Measurements from ENCODE around the gene ITGB1. TPM values are rescaled to one million over a fixed set of nuclear protein-coding genes. Genes with fewer than 3 reads are reported as not detected.
"Not testable (repeated sequence)": the region's sequence is repeated elsewhere in the genome, so short reads cannot be mapped to it uniquely, and the experiment has no call there.

Gene ITGB1
- total RNA-seq, 4 donors from 2014 or later = 998 to 2,832 (median 1,462) TPM

DNA sequence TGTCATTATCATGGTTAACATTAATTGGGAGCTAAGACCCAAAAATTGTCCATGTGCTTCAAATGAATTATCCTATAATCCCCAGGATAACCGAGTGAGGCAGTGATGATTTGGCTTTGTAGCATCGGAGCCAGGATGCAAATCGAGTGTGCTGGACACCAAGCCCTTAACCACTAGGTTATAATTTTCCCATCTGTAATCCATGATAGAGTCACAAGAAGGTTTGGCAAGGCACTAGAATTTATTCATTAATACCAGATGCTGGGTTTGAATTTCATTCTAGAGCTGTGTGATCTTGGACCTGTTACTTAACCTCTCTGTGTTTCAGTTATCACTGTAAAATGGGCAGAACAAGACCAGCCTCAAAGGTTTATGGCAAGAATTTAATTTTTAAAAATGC is 21.0 kb upstream of the ITGB1 start:
- Histone ChIP-seq H3K4me1 (peaks cover 0 to 27% (median 0%) of the 10 kb centered on the region in 3 donors), H3K27me3 (no peaks in the 10 kb centered on the region), H3K36me3 (no peaks in the 10 kb centered on the region), H3K4me3 (no peak overlapping the region), H3K27ac (no peak overlapping the region), H3K9me3 (no peaks in the 10 kb centered on the region)
- ATAC-seq = no peak
- 77 to 100% methylated on average over 2 to 3 of the region's 3 CpGs for WGBS, 2 donors (ENCODE audit: low coverage in 1 of 2)
- TF ChIP-seq CTCF (IDR thresholded peaks at IDR 0.05) = no peak
- no peak for TF ChIP-seq POLR2A (IDR thresholded peaks at IDR 0.05)
- no peak for TF ChIP-seq POLR2AphosphoS5 (IDR thresholded peaks at IDR 0.05)
- no peak for TF ChIP-seq EP300 (IDR thresholded peaks at IDR 0.05)

- H3K4me3 ChIP-seq, H3K36me3 ChIP-seq, H3K27me3 ChIP-seq, ATAC-seq, H3K9me3 ChIP-seq, H3K27ac ChIP-seq: not testable (repeated sequence)
- H3K4me1 ChIP-seq = peaks cover 0 to 26% (median 0%) of the 10 kb centered on the region in 3 donors
- WGBS, 2 donors (ENCODE audit: low coverage in 1 of 2) = 91 to 95% methylated on average over 4 of the region's 4 CpGs
Measured at GRCh38 chr10:32977846-32978809, 20.1 kb upstream of the ITGB1 start.

DNA sequence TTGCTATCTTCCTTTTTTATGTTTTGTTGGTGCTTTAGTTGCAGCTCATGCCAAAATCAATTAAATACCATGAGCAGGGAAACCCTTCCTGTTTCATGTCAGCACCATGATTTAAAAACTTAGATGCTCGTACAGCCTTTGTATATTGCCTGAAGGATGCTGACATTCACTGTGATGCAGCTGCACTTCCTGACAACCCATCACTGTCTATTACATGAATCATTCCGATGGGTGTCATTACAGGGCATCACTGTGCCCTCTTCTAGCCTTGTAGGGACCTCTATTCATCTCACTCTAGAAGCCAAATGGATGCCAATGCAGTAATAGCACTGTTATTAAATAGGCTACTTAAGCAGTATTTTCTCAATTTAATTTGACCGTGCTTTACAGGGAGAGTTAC is 18.3 kb upstream of the ITGB1 start:
- TF ChIP-seq EP300 (IDR thresholded peaks at IDR 0.05) (no peak), POLR2AphosphoS5 (IDR thresholded peaks at IDR 0.05) (no peak), POLR2A (IDR thresholded peaks at IDR 0.05) (no peak), CTCF (IDR thresholded peaks at IDR 0.05) (no peak)
- H3K9me3 ChIP-seq = no peaks in the 10 kb centered on the region
- ATAC-seq = no peak
- peaks cover 0 to 32% (median 0%) of the 10 kb centered on the region in 3 donors for H3K4me1 ChIP-seq
- H3K36me3 ChIP-seq = no peaks in the 10 kb centered on the region
- H3K27ac ChIP-seq = no peak overlapping the region
- H3K4me3 ChIP-seq = no peak overlapping the region
- WGBS, 2 donors (ENCODE audit: low coverage in 1 of 2) = 94 to 100% methylated on average over 1 to 3 of the region's 3 CpGs
- H3K27me3 ChIP-seq = no peaks in the 10 kb centered on the region

DNA sequence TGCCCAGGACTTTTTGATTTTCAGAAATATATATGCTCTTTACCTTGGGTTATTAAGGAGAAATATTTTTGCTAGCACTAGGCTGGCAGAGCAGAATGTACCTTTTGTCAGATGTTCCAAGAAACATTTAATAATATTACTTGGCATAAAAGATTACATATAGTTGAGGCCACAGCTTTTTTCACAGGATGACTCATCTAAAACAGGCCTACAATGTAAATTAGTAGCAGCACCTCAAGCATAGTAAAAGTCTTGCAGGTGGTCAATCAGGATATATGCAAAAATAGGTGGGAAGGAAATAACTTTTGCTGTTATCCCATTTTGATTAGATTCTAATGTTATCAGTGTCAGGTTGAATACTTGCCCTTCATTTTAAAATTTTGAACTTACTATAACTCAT is 14.9 kb upstream of the ITGB1 start:
- H3K36me3 ChIP-seq = no peaks in the 10 kb centered on the region
- no peak overlapping the region for H3K4me3 ChIP-seq
- H3K9me3 ChIP-seq = no peaks in the 10 kb centered on the region
- peaks cover 0 to 17% (median 0%) of the 10 kb centered on the region in 3 donors for H3K4me1 ChIP-seq
- H3K27me3 ChIP-seq = no peaks in the 10 kb centered on the region
- peak overlapping the region in 3 of 4 donors; percentile 34 to 58 (median 57) for H3K27ac ChIP-seq
- peak; percentile 13 for TF ChIP-seq POLR2AphosphoS5 (IDR thresholded peaks at IDR 0.05)
- TF ChIP-seq EP300 (IDR thresholded peaks at IDR 0.05) = no peak
- no peak for TF ChIP-seq POLR2A (IDR thresholded peaks at IDR 0.05)
- TF ChIP-seq CTCF (IDR thresholded peaks at IDR 0.05) = no peak
- no peak for ATAC-seq

GRCh38 chr10:32972460-32972859 is 14.4 kb upstream of the ITGB1 start:
- ATAC-seq = no peak
- H3K4me3 ChIP-seq = no peak overlapping the region
- WGBS, 2 donors (ENCODE audit: low coverage in 1 of 2) = 78 to 82% methylated on average over 4 of the region's 4 CpGs
- TF ChIP-seq POLR2AphosphoS5 (IDR thresholded peaks at IDR 0.05) = no peak
- no peak for TF ChIP-seq EP300 (IDR thresholded peaks at IDR 0.05)
- no peak for TF ChIP-seq POLR2A (IDR thresholded peaks at IDR 0.05)
- TF ChIP-seq CTCF (IDR thresholded peaks at IDR 0.05) = no peak
- no peaks in the 10 kb centered on the region for H3K36me3 ChIP-seq
- H3K27ac ChIP-seq = peak overlapping the region in 3 of 4 donors; percentile 34 to 58 (median 57)
- H3K4me1 ChIP-seq = peaks cover 0 to 17% (median 0%) of the 10 kb centered on the region in 3 donors
- no peaks in the 10 kb centered on the region for H3K9me3 ChIP-seq
- H3K27me3 ChIP-seq = no peaks in the 10 kb centered on the region

All from gastroesophageal sphincter (tissue), 4 donors.